A673 (cell line): ENCODE results near the gene LYPLA2. TPM values are rescaled to one million over a fixed set of nuclear protein-coding genes. Genes with fewer than 3 reads are reported as not detected.
"Not testable (repeated sequence)": the region's sequence is repeated elsewhere in the genome, so short reads cannot be mapped to it uniquely, and the experiment has no call there.

Experiments used
- BruUV-seq: library from RNA; stranded (reverse); fragments of 400-500 nt; replicated peaks from 2 replicates; lab custom pipeline; 2021; lab: Mats Ljungman, UMichigan
- CTCF ChIA-PET: fragments of 300-600 bp; sonication (Branson Sonifier 250); formaldehyde crosslinking; loops from one replicate; lab custom pipeline; 2022; ENCODE audit warnings: antibody characterized with exemption; lab: Charles Lee
- POLR2A ChIA-PET: fragments of 300-600 bp; sonication (Branson Sonifier 250); formaldehyde crosslinking; loops from one replicate; lab custom pipeline; 2022; ENCODE audit warnings: antibody characterized with exemption; ENCODE audit not compliant: low non-redundant PET; lab: Charles Lee
- DNase-seq: peaks from one replicate; pipeline ENCODE4 v3.0.0-alpha.2; 2015; ENCODE audit warnings: low spot score
- H3K27ac ChIP-seq: fragments of 200-600 bp; sonication (generic); 2 replicates; pipeline ENCODE4 v1.5.1; 2016; ENCODE audit warnings: mixed run types, low read depth, mild to moderate bottlenecking, mixed read lengths, antibody characterized with exemption, low read length; ENCODE audit not compliant: poor library complexity, severe bottlenecking
- H3K27me3 ChIP-seq: fragments of 200-600 bp; sonication (generic); replicated peaks from 2 replicates; pipeline ENCODE4 v1.6.1; 2017; ENCODE audit warnings: mixed run types, low read depth, mild to moderate bottlenecking, mixed read lengths, antibody characterized with exemption, low read length; ENCODE audit not compliant: insufficient read depth, poor library complexity
- H3K36me3 ChIP-seq: fragments of 200-600 bp; sonication (generic); 2 replicates; pipeline ENCODE4 v1.6.1; 2016; ENCODE audit warnings: mixed run types, mild to moderate bottlenecking, mixed read lengths, antibody characterized with exemption, low read length; ENCODE audit not compliant: insufficient read depth, poor library complexity, severe bottlenecking
- H3K4me1 ChIP-seq: fragments of 200-600 bp; sonication (generic); 2 replicates; pipeline ENCODE4 v1.6.1; 2017; ENCODE audit warnings: mixed run types, mild to moderate bottlenecking, mixed read lengths, antibody characterized with exemption, low read length; ENCODE audit not compliant: insufficient read depth, poor library complexity, severe bottlenecking
- H3K4me3 ChIP-seq: fragments of 200-600 bp; sonication (generic); 2 replicates; pipeline ENCODE4 v1.5.1; 2016; ENCODE audit warnings: low read depth, mixed run types, mild to moderate bottlenecking, mixed read lengths, low read length; ENCODE audit not compliant: poor library complexity, severe bottlenecking
- H3K9me3 ChIP-seq: fragments of 200-600 bp; sonication (generic); 2 replicates; pipeline ENCODE4 v1.6.1; 2016; ENCODE audit warnings: mixed run types, low read depth, mild to moderate bottlenecking, mixed read lengths, antibody characterized with exemption, low read length; ENCODE audit not compliant: poor library complexity, severe bottlenecking
- EZH2 ChIP-seq: fragments of 200-600 bp; sonication (generic); IDR thresholded peaks from 2 replicates; pipeline ENCODE4 v1.6.1; 2017; ENCODE audit warnings: borderline replicate concordance, low read depth, mild to moderate bottlenecking, mixed read lengths, antibody characterized with exemption, low read length; ENCODE audit not compliant: poor library complexity, severe bottlenecking
- intact Hi-C: fragments of 100-400 bp; cut with micrococcal nuclease; formaldehyde crosslinking; loops from one replicate; pipeline ENCODE4 v1.10.0; 2022; ENCODE audit not compliant: unreplicated experiment
- total RNA-seq: library from RNA; stranded (reverse); gene quantifications from 2 replicates; pipeline ENCODE4 v1.2.3, GENCODE V29; 2021
- TF ChIP-seq, protein P1 (sequence below): fragments of 300-800, 200-600 bp; sonication (generic); conservative IDR thresholded peaks from 2 replicates; pipeline ENCODE4 v1.5.1; 2017; ENCODE audit warnings: low read depth, mild to moderate bottlenecking, antibody characterized with exemption, low read length, moderate library complexity, mixed read lengths

The LYPLA2 gene
- total RNA-seq, 1 experiment from 2014 or later = 66.2 TPM

DNA sequence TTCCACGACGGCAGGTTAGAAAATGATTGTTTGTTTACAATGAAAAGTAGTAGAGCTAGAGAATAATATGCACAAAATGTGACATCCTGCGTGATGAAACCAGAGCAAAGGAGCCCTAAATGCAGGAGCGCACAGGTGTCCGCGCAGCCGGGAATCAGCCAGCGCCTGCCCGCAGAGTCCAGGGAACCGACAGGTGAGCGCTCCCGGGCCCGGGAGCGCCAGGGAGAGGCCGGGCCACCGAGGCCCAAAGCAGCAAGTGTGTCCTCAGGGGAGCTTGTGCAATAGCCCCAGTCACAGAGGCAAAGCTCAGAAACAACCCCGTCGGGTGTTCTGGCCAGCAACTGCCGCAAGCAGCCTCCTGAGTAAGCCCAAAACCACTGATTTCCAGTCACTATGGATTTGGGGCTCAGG, 10.4 kb downstream of the LYPLA2 start:
- intact Hi-C loops = no loop called here
- no TSS peak for BruUV-seq
- POLR2A ChIA-PET = no interaction called here

DNA sequence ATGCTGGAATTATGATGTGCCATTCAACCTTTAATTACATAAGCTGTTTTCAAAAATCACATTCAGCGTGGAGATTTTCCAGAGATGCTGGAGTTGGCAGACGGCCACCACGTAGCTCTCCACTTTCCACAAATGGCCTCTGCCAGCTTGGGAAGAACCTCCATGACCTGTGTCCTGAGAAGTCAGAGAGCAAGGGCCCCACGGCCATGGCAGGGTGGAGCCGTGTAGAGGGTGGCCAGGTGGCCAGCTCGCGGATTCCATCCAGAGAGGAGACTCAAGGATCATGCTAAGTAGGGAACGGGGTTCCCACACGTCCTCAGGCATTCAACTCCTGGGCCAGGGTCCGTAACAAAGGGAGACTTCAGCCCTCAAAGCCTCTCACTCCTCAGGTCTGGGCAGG, 10.9 kb downstream of the LYPLA2 start:
- Histone ChIP-seq H3K9me3 (no peaks in the 10 kb centered on the region), H3K27me3 (no peaks in the 10 kb centered on the region), H3K27ac (no peak overlapping the region), H3K4me1 (peaks cover 18% of the 10 kb centered on the region), H3K4me3 (no peak overlapping the region), H3K36me3 (peaks cover 7% of the 10 kb centered on the region)
- TF ChIP-seq, protein P1, sequence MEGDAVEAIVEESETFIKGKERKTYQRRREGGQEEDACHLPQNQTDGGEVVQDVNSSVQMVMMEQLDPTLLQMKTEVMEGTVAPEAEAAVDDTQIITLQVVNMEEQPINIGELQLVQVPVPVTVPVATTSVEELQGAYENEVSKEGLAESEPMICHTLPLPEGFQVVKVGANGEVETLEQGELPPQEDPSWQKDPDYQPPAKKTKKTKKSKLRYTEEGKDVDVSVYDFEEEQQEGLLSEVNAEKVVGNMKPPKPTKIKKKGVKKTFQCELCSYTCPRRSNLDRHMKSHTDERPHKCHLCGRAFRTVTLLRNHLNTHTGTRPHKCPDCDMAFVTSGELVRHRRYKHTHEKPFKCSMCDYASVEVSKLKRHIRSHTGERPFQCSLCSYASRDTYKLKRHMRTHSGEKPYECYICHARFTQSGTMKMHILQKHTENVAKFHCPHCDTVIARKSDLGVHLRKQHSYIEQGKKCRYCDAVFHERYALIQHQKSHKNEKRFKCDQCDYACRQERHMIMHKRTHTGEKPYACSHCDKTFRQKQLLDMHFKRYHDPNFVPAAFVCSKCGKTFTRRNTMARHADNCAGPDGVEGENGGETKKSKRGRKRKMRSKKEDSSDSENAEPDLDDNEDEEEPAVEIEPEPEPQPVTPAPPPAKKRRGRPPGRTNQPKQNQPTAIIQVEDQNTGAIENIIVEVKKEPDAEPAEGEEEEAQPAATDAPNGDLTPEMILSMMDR = no peak
- no peak for TF ChIP-seq EZH2
- POLR2A ChIA-PET = interaction anchor here (0.6 kb wide), 1 partner anchor 17 kb away, joined by 3 read pairs; no protein-coding TSS in a partner anchor
- CTCF ChIA-PET = interaction anchor here (1.4 kb wide), 1 partner anchor 8 kb away, joined by 3 read pairs; no protein-coding TSS in a partner anchor
- BruUV-seq = no TSS peak
- intact Hi-C loops = no loop called here
- no peak for DNase-seq

More for the DNA sequence above, 10.4 kb downstream of the LYPLA2 start:
- DNase-seq = no peak
- peaks cover 18% of the 10 kb centered on the region for H3K4me1 ChIP-seq
- no peaks in the 10 kb centered on the region for H3K27me3 ChIP-seq
- H3K9me3 ChIP-seq = no peaks in the 10 kb centered on the region
- H3K27ac ChIP-seq = peak overlapping the region; percentile 85
- peaks cover 12% of the 10 kb centered on the region for H3K36me3 ChIP-seq
- TF ChIP-seq, protein P1 = no peak
- TF ChIP-seq EZH2 = no peak
- CTCF ChIA-PET = interaction anchor here (1.4 kb wide), 1 partner anchor 8 kb away, joined by 3 read pairs; no protein-coding TSS in a partner anchor
- H3K4me3 ChIP-seq = peak overlapping the region; percentile 79

DNA sequence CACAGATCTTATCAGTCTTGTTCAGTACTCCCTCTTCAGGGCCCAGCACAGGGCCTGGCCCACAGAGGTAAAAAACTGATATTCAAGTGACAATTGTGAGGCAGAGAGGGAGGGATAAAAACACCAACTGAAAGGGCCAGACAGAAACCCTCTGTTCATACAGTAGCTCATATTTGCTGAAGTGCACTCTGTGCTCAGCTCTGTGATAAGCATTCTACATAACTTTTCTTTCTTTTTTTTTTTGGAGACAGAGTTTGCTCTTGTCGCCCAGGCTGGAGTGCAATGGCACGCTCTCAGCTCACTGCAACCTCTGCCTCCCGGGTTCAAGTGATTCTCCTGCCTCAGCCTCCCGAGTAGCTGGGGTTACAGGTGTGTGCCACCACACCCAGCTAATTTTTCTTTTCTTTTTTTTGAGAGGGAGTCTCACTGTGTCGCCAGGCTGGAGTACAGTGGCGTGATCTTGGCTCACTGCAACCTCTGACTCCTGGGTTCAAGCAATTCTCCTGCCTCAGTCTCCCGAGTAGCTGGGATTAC, 11.9 kb downstream of the LYPLA2 start:
- intact Hi-C loops, BruUV-seq, H3K27me3 ChIP-seq, DNase-seq, H3K9me3 ChIP-seq, H3K36me3 ChIP-seq, H3K4me3 ChIP-seq, H3K27ac ChIP-seq: not testable (repeated sequence)
- POLR2A ChIA-PET = interaction anchor here (0.6 to 0.7 kb wide), 2 partner anchors 16 to 1046 kb away, joined by 3 read pairs; no protein-coding TSS in a partner anchor
- CTCF ChIA-PET = interaction anchor here (0.5 kb wide), 1 partner anchor 59 kb away, joined by 4 read pairs; the partner anchor contains the start of gene ELOA
- peaks cover 18% of the 10 kb centered on the region for H3K4me1 ChIP-seq

DNA sequence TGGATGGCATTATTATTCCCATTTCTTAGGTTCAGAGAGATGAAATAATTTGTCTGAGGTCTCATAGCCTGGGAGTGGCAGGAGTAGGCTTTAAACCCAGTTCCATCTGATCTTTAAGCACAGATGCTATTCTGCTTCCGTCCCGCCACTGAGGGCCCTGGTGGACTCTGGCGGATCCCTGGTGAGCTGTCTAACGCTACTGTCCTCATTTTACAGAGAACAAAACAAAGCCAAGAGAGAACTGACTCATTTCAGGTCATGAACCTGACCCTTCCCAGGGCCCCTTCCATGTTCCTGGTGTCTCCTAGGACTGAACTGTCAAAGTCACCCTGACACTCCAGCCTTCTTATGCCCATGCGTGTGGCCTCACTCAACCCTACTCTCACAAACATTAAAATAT, 12.7 kb downstream of the LYPLA2 start:
- POLR2A ChIA-PET = no interaction called here
- Histone ChIP-seq H3K4me1 (peaks cover 18% of the 10 kb centered on the region), H3K9me3 (no peaks in the 10 kb centered on the region), H3K4me3 (no peak overlapping the region), H3K27ac (no peak overlapping the region), H3K27me3 (no peaks in the 10 kb centered on the region), H3K36me3 (no peaks in the 10 kb centered on the region)
- intact Hi-C loops = no loop called here
- BruUV-seq = no TSS peak
- no peak for TF ChIP-seq EZH2
- TF ChIP-seq, protein P1 = no peak
- CTCF ChIA-PET = no interaction called here
- no peak for DNase-seq
